HG03280 (cell line): ENCODE data around the gene DPP9.

Experiments used
- ATAC-seq: cut with Tn5 transposase; IDR thresholded peaks from one replicate; pipeline ENCODE4 v1.9.1; 2021; ENCODE audit warnings: mild to moderate bottlenecking, moderate library complexity; ENCODE audit not compliant: unreplicated experiment

Gene DPP9

DNA sequence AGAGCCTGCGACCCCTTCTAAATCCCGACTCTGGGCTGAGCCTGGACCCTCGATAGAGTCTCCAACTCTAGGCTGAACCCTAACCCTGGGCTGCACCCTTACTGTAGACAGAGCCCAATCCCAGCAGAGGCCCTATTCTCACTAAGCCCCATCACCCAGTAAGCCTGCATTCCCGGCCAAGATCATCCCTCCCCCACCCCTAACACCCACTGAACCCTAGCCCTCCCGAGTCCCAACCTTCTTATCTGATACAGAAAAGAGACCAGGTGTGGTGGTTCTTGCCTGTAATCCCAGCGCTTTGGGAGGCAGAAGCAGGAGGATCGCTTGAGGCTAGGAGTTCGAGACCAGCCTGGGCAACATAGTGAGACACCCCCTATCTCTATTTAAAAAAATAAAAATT lies 86.9 kb downstream of the DPP9 start:
- ATAC-seq, result no peak

DNA sequence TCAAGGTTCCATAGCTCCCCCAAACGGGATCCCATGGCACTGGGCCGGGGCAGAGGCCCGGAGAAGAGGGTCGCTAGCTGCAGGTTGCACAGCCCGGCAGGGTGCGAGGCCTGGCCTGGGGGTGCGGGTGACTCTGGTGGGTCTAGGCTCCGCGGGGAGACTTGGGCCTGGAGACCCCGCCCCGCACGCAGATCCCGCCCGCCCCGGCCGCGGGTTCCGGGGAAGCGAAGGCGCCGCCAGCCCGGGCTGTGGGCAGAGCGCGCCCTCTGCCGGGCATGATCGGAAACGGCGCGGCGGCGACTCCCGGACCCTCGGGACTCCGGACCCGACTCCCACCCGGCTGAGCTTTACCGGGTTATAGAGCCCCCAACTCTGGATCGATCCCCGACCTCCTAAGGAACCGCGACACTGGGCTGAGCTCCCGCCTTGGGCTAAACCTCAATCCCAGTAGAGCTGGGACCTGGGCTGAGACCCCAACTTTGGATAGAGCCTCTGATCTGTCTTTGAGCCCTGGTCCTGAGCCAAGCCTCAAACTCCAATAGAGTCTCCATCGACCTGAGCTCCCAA lies 87.4 kb downstream of the DPP9 start:
- ATAC-seq, result no peak

DNA sequence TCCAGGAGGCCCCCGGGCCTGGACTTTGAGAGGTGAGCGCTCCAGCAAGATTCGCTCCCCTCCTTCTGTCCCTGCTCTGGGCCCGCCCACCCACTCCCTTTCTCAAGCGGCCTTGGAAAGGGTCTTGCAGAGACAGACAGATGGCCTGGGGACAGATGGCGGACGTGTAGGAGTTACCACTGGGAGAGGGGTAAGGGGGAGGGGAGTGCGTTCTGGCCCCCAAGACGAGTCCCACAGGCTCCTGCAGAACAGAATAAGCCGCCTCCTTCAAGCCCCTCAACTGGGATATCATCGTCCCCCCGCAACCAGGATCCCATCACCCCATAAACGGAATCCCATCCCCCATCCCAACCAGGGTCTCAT lies 87.9 kb downstream of the DPP9 start:
- ATAC-seq, result no peak

DNA sequence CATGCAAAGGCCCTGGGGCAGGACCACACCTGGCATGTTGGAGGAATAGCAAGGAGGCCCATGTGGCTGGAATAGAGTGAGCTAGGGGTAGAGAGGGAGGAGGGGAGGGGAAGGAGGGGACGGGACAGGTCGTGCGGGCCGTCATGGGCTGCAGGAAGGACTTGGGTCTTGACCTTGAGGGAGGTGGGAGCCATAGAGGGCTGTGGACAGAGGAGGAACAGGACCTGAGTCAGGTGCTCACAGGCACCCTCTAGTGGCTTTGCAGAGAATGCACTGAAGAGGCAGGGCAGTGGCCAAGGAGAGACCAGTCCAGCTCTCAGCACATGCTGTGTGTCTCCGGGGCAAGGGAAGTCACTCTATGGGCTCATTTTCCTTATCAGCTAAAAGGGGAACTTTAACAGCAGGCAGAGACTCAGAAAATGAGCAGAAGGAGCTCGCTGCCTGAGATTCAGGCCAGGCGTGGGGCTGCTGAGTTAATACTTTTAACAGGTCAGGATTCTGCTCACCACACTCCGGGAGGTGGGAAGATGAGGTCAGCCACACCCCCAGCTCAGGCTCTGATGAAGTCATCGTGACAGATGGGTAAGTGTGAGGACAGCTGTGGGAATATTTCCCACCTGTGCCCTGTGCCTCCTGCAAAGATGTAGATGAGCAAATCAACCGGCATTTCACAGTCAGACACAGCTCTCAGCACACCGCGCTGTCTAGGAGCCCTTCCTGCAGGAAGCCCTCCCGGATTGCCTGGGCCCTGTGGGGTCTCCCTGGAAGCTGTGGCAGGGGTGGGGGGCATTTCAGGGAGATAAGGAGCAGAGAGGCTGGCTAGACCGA lies 90.3 kb downstream of the DPP9 start:
- no peak for ATAC-seq
